Measurements from ENCODE around the gene CCDC107.

Gene CCDC107

GRCh38 chr9:35702696-35703095, 44.6 kb downstream of the CCDC107 start:
- DNase-seq (ENCODE audit: low spot score) = no peak

DNA sequence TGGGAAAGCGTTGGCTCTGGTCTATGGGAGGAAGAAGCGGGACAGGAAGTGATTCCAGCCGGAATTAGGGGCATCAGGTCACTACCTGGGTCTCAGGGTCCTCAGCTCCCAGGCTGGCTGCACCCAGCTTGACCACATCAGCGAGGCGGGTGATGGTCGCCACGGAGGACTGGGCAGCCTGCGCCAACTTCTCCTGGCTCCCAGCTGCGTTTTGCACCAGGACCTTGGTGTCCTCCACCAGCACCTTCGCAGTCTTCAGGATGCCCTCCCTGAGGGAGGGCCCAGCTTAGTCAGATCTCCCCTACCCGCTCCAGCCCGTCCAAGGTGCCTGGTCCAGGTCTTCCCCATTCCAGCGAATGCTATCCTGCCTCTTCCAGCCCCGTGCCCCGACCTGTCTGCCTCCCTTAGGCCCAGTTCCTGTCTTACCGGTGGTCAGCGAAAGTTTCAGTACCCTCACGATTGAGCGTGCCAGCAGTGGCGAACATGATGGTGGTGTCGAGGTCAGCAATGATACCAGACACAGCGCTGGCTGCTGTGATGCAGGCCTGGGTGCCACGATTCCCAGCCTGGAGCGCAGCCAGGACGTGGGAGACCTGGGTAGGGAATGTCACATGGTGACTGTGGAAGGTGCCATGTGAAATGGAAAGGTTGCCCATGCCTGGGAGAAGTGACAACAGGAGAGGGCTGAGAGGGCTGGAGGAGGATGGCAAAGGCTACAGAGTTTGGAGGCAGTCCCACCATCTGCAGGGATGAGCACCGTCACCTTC, 46.0 kb downstream of the CCDC107 start:
- DNase-seq (ENCODE audit: low spot score) = no peak

DNA sequence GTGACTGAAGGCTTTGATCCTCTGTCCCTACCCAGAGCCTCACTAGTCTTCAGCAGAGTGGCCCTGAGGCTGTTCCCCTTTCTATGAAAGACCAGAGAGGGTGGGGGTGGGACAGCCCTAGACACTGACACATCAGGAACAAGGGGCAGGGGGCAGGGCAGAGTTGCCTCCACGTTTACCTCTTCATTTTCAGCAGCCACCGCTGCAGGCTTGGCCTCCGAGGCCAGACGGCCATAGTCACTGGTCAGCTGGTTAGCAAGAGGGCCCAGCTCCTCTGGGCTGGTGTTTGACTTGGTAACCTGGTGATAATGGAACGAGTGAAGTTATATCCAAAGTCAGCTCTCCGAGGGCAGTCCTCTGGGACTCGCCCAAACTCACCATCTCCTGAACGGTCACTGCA, 47.3 kb downstream of the CCDC107 start:
- DNase-seq (ENCODE audit: low spot score) = no peak

DNA sequence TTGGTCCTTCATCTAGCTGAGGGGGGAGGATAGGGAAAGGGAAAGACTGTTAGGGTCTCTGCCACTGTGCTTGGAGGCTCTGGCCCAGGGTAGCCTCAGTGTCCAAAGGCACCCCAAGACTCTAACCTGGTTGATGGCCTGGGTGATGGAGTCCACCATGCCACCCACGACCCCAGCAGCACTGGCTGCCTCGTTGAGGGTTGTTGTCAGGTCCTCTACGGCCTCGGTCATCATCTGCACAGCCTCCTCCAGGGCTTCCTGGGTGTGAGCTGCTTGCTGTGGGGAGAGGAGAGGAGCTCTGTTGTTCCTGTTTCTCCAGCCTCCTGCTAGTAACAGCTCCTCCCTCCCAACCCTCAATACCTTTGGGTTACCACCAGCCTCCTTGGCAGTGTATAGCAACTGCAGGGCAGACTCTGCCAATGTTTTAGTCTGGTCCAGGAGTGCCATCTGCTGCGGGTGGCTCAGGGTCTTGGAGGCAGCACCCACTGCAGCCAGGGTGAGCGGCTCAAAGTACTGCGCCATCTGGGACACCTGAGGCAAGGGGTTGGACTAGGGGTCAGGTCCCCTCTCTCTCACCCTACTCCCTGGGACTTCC, 47.8 kb downstream of the CCDC107 start:
- DNase-seq (ENCODE audit: low spot score) = no peak

DNA sequence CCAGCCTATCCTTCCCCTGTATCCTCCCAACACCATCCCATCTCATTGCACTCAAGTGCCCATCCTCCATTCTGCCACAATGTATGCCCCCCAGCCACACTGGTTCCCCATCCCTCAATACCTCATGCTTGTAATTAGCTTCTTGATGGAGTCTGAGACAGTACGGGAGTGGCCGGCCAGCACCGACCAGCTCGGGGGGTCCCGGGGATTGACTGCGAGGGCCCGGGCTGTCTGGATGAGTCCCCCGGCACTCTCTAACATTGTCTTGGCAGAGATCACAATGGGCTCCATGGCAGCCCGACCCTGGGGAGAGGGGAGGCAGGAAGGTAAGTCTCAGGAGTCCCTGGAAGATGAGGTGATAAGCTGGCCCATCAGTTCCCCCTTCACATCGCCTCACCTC, 48.9 kb downstream of the CCDC107 start:
- no peak for DNase-seq (ENCODE audit: low spot score)

- DNase-seq (ENCODE audit: low spot score) = no peak
These were observed 50.1 kb downstream of the CCDC107 start for GRCh38 chr9:35708146-35708545.

GRCh38 chr9:35710818-35711500, 52.9 kb downstream of the CCDC107 start:
- no peak for DNase-seq (ENCODE audit: low spot score)

All from hematopoietic multipotent progenitor cell treated with erythropoietin and hydrocortisone succinate and interleukin-3 and kit ligand, for 15 days (in vitro differentiated cells).